ENCODE data around the gene DTX1. TPM values are rescaled to one million over a fixed set of nuclear protein-coding genes. Genes with fewer than 3 reads are reported as not detected.

Gene DTX1
- total RNA-seq, 1 experiment from 2014 or later: 5.5 TPM

- POLR2A ChIA-PET (ENCODE audit: low non-redundant PET): no interaction called here
Measured at GRCh38 chr12:113145720-113146551, 89.4 kb downstream of the DTX1 start.

GRCh38 chr12:113146999-113147398 is 90.5 kb downstream of the DTX1 start:
- intact Hi-C loops (cut with micrococcal nuclease; ENCODE audit: unreplicated experiment): no loop called here
- TF ChIP-seq, protein P1, sequence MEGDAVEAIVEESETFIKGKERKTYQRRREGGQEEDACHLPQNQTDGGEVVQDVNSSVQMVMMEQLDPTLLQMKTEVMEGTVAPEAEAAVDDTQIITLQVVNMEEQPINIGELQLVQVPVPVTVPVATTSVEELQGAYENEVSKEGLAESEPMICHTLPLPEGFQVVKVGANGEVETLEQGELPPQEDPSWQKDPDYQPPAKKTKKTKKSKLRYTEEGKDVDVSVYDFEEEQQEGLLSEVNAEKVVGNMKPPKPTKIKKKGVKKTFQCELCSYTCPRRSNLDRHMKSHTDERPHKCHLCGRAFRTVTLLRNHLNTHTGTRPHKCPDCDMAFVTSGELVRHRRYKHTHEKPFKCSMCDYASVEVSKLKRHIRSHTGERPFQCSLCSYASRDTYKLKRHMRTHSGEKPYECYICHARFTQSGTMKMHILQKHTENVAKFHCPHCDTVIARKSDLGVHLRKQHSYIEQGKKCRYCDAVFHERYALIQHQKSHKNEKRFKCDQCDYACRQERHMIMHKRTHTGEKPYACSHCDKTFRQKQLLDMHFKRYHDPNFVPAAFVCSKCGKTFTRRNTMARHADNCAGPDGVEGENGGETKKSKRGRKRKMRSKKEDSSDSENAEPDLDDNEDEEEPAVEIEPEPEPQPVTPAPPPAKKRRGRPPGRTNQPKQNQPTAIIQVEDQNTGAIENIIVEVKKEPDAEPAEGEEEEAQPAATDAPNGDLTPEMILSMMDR (conservative IDR thresholded peaks at IDR 0.05; ENCODE audit: low read depth, low read length): no peak
- TF ChIP-seq EZH2 (IDR thresholded peaks at IDR 0.05; ENCODE audit: borderline replicate concordance, low read depth, low read length, poor library complexity, severe bottlenecking): no peak
- Histone ChIP-seq H3K4me1 (ENCODE audit: insufficient read depth, low read length, poor library complexity, severe bottlenecking) (peaks cover 11% of the 10 kb centered on the region), H3K27ac (ENCODE audit: low read depth, low read length, poor library complexity, severe bottlenecking) (no peak overlapping the region), H3K27me3 (replicated peaks; ENCODE audit: insufficient read depth, low read depth, low read length, poor library complexity) (no peaks in the 10 kb centered on the region), H3K4me3 (ENCODE audit: low read depth, low read length, poor library complexity, severe bottlenecking) (no peak overlapping the region), H3K9me3 (ENCODE audit: low read depth, low read length, poor library complexity, severe bottlenecking) (no peaks in the 10 kb centered on the region), H3K36me3 (ENCODE audit: insufficient read depth, low read length, poor library complexity, severe bottlenecking) (no peaks in the 10 kb centered on the region)
- no TSS peak for BruUV-seq (replicated peaks)
- POLR2A ChIA-PET (ENCODE audit: low non-redundant PET): no interaction called here
- CTCF ChIA-PET: no interaction called here
- no peak for DNase-seq (ENCODE audit: low spot score)

More at GRCh38 chr12:113145720-113146551, 89.4 kb downstream of the DTX1 start:
- Histone ChIP-seq H3K4me3 (ENCODE audit: low read depth, low read length, poor library complexity, severe bottlenecking) (no peak overlapping the region), H3K4me1 (ENCODE audit: insufficient read depth, low read length, poor library complexity, severe bottlenecking) (peaks cover 11% of the 10 kb centered on the region), H3K27ac (ENCODE audit: low read depth, low read length, poor library complexity, severe bottlenecking) (no peak overlapping the region), H3K36me3 (ENCODE audit: insufficient read depth, low read length, poor library complexity, severe bottlenecking) (no peaks in the 10 kb centered on the region), H3K9me3 (ENCODE audit: low read depth, low read length, poor library complexity, severe bottlenecking) (no peaks in the 10 kb centered on the region), H3K27me3 (replicated peaks; ENCODE audit: insufficient read depth, low read depth, low read length, poor library complexity) (no peaks in the 10 kb centered on the region)
- no TSS peak for BruUV-seq (replicated peaks)
- TF ChIP-seq EZH2 (IDR thresholded peaks at IDR 0.05; ENCODE audit: borderline replicate concordance, low read depth, low read length, poor library complexity, severe bottlenecking): no peak
- TF ChIP-seq, protein P1 (conservative IDR thresholded peaks at IDR 0.05; ENCODE audit: low read depth, low read length): no peak
- intact Hi-C loops (cut with micrococcal nuclease; ENCODE audit: unreplicated experiment): no loop called here
- no peak for DNase-seq (ENCODE audit: low spot score)
- CTCF ChIA-PET: no interaction called here

Other genes starting within 250 kb of the DTX1 start
- gene OAS1, start 149.8 kb upstream of the DTX1 start, total RNA-seq (2021): 12.4 and 15.6 TPM in 2 replicates
- gene OAS3, start 118.3 kb upstream of the DTX1 start, total RNA-seq (2021): 36.9 and 42.6 TPM in 2 replicates
- not detected in 2 replicates for gene OAS2, start 78.2 kb upstream of the DTX1 start, total RNA-seq (2021)
- 0.32 TPM in 1 of 2 replicates, not detected in the other for gene RASAL1, start 79.0 kb downstream of the DTX1 start, total RNA-seq (2021)
- gene CFAP73, start 93.0 kb downstream of the DTX1 start, total RNA-seq (2021): not detected in 2 replicates
- 98.8 and 116 TPM in 2 replicates for gene DDX54, start 128.7 kb downstream of the DTX1 start, total RNA-seq (2021)
- gene RITA1, start 129.0 kb downstream of the DTX1 start, total RNA-seq (2021): 22.3 and 25.3 TPM in 2 replicates
- 18.8 and 25.8 TPM in 2 replicates for gene TPCN1, start 164.7 kb downstream of the DTX1 start, total RNA-seq (2021)